Activated naive CD8-positive, alpha-beta T cell treated with anti-CD3 and anti-CD28 coated beads, Interleukin-2, amount 50 U/mL, for 24 hours (primary cell): ENCODE results near the gene NRXN3.

Source experiments
- ATAC-seq: fragments of 150-1000 bp; cut with Tn5 transposase; one replicate; pipeline ENCODE4 v1.10.0; 2021
- DNase-seq: peaks from one replicate; pipeline ENCODE4 v3.0.0; 2021
- H3K27ac Mint-ChIP-seq: one replicate; pipeline ENCODE4 v1.8.0; 2021; ENCODE audit warnings: mild to moderate bottlenecking, mixed read lengths
- H3K27me3 Mint-ChIP-seq: one replicate; pipeline ENCODE4 v1.8.0; 2021; ENCODE audit warnings: mixed read lengths
- H3K36me3 Mint-ChIP-seq: one replicate; pipeline ENCODE4 v1.8.0; 2021; ENCODE audit warnings: low read depth, mixed read lengths
- H3K4me1 Mint-ChIP-seq: one replicate; pipeline ENCODE4 v1.8.0; 2021; ENCODE audit warnings: mixed read lengths
- H3K4me3 Mint-ChIP-seq: one replicate; pipeline ENCODE4 v1.8.0; 2021; ENCODE audit warnings: mild to moderate bottlenecking, moderate library complexity, mixed read lengths
- H3K9me3 Mint-ChIP-seq: one replicate; pipeline ENCODE4 v1.8.0; 2021; ENCODE audit warnings: mixed read lengths

Gene NRXN3

DNA sequence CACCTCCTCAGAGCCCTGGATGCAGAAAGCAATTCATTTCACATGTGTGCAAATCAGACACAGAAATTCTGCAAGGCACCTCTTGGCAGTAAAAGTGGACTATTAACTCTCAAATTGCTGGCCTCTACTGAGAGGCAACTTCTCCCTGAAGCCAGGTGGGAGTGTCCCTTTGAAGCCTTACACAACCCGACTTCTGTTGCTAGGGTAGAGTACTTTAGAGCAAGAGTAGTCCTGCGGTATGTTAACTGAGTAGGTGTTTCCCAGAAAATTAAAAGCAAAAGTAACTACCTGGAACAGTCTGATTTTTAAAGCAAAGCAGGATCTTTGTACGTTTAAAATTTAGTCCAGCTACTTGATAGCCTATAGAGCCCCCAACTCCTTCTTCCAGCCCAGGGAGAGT, 1557.7 kb downstream of the NRXN3 start:
- DNase-seq (no peak), ATAC-seq (no peak)
- Mint-ChIP-seq H3K27me3 (peaks cover 4% of the 10 kb centered on the region), H3K36me3 (no peaks in the 10 kb centered on the region), H3K27ac (no peak overlapping the region), H3K9me3 (peaks cover 9% of the 10 kb centered on the region), H3K4me3 (no peak overlapping the region), H3K4me1 (peaks cover 3% of the 10 kb centered on the region)

DNA sequence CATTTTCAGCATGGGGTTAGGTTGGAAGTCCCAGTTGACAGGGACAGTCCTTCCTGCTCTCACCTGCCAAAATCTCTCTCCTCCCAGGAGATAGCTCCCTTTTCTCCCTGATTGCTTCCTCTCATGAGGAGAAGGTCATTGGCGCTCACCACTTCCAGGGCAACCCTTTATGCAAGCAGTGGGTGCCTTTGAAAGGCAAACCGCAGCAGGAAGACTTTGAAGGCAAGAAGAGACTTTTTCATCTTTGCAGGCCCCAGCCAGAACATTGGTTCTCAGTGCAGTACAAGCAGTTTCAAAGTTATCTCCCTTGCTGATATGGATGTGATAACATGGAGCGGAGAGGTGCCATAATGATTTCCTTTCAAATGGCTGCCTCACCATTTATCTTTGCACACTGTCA, 1558.2 kb downstream of the NRXN3 start:
- Mint-ChIP-seq H3K9me3 (peaks cover 9% of the 10 kb centered on the region), H3K36me3 (no peaks in the 10 kb centered on the region), H3K4me3 (no peak overlapping the region), H3K27ac (no peak overlapping the region), H3K4me1 (peaks cover 3% of the 10 kb centered on the region), H3K27me3 (peaks cover 4% of the 10 kb centered on the region)
- ATAC-seq (no peak), DNase-seq (no peak)

DNA sequence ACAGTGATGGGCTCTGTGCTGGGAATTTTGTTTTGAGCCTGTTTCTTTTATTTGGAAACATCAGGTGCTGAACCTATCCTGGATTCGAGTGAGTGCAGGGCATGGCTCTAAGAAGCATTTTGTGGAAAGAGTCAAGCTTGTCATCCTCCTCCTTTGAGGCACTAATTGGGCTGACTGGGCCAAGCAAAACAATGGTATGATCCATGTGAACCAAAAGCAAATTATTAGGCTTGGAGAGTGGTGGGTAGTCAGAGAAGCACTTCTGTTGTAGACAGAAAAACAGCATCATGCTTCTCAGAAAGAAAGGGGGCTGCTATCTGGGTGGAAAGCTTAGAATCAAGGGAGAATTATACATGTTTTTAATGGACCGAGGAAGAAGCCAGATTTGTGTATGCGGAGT, 1559.6 kb downstream of the NRXN3 start:
- Mint-ChIP-seq H3K4me3 (no peak overlapping the region), H3K9me3 (peaks cover 6% of the 10 kb centered on the region), H3K4me1 (peaks cover 3% of the 10 kb centered on the region), H3K36me3 (no peaks in the 10 kb centered on the region), H3K27me3 (peaks cover 4% of the 10 kb centered on the region), H3K27ac (no peak overlapping the region)
- ATAC-seq (no peak), DNase-seq (no peak)

DNA sequence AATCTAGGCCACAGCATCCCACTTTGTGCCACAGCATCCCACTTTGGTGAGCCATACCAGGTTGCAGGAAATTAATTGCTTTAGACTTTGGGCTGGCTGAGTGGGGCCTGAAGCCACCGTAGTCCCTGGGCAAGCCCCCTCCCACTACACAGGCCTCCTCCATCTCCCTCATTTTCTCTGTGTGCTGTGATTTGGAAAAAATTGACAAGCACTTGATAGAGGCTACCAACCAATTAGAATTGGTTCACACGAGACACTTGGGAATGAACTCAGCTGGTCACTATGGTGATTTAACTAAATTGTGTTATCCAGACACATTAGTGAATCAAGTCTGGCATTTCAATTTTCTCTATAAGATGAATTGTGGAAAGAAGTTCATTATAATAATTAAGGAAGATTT, 1560.0 kb downstream of the NRXN3 start:
- H3K4me1 Mint-ChIP-seq: peaks cover 3% of the 10 kb centered on the region
- peaks cover 4% of the 10 kb centered on the region for H3K27me3 Mint-ChIP-seq

DNA sequence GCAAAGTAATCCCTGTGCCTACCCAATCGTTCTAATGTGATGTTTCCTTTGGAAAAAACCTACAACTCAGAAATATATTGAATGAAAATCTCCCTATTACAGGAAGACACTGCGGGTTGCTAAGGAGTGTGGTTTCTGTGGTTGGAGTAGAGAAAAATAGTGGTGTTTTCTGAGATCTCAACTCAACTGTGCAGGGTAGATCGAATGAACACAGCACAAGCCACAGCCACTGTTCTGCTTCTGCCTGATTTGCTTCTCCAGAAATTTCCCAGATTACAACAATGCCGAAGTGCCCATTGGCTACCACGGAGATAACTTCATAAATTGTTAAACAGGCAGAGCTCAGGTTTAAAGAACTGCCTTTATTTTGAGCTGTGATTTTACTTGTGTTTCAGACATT, 1560.8 kb downstream of the NRXN3 start:
- Mint-ChIP-seq H3K27me3 (peaks cover 4% of the 10 kb centered on the region), H3K27ac (no peak overlapping the region), H3K4me1 (peaks cover 3% of the 10 kb centered on the region), H3K4me3 (no peak overlapping the region), H3K9me3 (peaks cover 13% of the 10 kb centered on the region), H3K36me3 (no peaks in the 10 kb centered on the region)
- ATAC-seq (no peak), DNase-seq (no peak)

More for the DNA sequence above, 1560.0 kb downstream of the NRXN3 start:
- Mint-ChIP-seq H3K4me3 (no peak overlapping the region), H3K9me3 (peaks cover 7% of the 10 kb centered on the region), H3K27ac (no peak overlapping the region), H3K36me3 (no peaks in the 10 kb centered on the region)
- ATAC-seq (no peak), DNase-seq (no peak)

DNA sequence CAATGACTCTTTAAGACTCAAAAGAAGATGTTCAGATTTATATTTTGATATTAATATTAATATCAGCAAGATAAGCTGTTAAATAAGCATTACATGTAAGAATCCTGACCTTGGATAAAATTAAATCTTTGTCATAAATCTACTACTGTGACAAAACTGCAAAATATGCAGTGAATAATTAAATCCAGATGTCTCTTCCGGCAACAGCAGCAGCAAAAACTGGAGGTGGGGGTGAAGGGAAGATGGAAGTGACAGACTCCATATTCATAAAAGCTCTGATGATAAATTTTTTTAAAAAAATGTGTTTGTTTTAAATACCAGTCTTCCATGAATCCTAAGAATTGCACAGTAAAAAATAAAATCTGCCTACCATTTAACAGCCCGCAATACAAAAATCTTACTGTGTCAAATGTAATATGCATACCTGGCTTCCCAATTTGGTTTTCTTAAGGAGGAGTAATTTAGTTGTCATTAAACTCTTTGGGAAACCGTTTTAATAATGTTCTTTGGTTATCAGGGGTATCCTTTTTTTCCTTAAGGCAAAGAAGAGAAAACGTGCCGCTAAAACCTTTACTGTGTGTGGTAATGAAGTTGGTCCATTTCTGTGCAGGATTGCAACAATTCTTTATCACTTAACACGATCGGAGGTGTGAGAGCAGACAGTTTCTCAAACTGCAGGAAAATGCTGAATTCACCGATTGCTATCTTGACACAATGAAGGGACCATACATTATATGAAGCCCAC, 1562.9 kb downstream of the NRXN3 start:
- ATAC-seq (no peak), DNase-seq (no peak)
- Mint-ChIP-seq H3K4me3 (no peak overlapping the region), H3K27ac (no peak overlapping the region), H3K36me3 (no peaks in the 10 kb centered on the region), H3K4me1 (peaks cover 3% of the 10 kb centered on the region), H3K27me3 (peaks cover 2% of the 10 kb centered on the region), H3K9me3 (peaks cover 11% of the 10 kb centered on the region)

DNA sequence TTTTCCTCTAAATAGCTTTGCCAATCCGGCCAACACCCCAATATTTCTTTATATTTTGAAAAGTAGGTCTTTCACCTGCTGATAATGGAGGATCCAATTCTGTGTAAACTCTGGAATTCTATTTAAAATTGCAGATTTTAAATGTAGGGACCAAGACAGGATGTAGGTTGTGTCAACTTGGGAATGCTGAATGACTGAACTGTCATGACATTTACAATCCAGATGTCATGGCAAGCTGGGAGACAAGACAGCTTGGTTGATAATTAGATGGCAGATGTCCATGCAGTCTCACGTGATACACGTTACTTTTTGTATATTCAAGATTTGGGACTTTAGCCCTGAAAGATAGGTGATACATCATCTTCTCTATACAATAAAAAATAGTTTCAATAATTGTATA, 1564.0 kb downstream of the NRXN3 start:
- Mint-ChIP-seq H3K4me1 (peaks cover 3% of the 10 kb centered on the region), H3K27me3 (peaks cover 2% of the 10 kb centered on the region), H3K27ac (no peak overlapping the region), H3K36me3 (no peaks in the 10 kb centered on the region), H3K9me3 (peaks cover 11% of the 10 kb centered on the region), H3K4me3 (no peak overlapping the region)
- DNase-seq: no peak
- ATAC-seq: no peak

DNA sequence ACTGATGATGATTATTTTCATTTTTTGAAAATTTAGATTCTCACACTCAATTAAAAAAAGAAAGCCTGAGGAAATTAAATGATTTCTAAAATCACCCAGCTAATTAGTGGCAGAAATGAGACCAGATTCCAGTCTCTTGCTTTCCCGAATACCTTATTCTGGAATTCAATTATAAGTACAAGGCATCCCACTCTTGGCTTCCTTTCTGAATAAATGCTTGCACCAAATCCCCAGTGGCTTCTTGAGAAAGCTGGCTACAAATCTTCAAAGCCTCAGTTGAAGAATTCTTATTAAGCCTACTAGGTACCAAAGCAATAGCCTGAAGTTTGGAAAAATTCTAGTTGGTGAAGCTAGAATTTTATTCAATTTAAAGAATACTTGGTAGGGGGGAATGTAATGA, 1564.5 kb downstream of the NRXN3 start:
- H3K4me3 Mint-ChIP-seq: no peak overlapping the region
- H3K27ac Mint-ChIP-seq: no peak overlapping the region
- DNase-seq (no peak), ATAC-seq (no peak)
- peaks cover 2% of the 10 kb centered on the region for H3K27me3 Mint-ChIP-seq
- H3K9me3 Mint-ChIP-seq: peaks cover 12% of the 10 kb centered on the region
- no peaks in the 10 kb centered on the region for H3K36me3 Mint-ChIP-seq
- H3K4me1 Mint-ChIP-seq: peaks cover 3% of the 10 kb centered on the region

DNA sequence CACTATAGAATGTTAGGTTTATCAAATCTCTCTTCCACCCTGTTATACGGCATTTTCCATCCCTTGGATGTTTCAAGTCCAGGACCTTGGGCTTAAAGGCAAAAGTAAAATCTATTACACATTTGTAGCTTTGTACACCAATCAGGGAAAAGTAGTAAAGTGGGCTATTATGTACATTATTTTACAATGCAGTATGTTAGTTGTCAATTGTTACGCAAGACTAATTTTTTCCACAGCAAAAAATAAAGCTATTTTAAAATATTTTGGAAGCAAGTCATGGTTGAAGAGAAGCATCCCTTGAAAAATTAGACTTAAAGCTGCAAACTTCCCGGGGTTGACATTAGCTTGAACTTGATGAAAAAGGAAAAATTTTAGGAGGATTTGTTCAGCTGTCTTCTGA, 1564.9 kb downstream of the NRXN3 start:
- Mint-ChIP-seq H3K9me3 (peaks cover 16% of the 10 kb centered on the region), H3K27ac (no peak overlapping the region), H3K36me3 (no peaks in the 10 kb centered on the region), H3K4me1 (peaks cover 3% of the 10 kb centered on the region), H3K27me3 (peaks cover 2% of the 10 kb centered on the region), H3K4me3 (no peak overlapping the region)
- DNase-seq (no peak), ATAC-seq (no peak)

DNA sequence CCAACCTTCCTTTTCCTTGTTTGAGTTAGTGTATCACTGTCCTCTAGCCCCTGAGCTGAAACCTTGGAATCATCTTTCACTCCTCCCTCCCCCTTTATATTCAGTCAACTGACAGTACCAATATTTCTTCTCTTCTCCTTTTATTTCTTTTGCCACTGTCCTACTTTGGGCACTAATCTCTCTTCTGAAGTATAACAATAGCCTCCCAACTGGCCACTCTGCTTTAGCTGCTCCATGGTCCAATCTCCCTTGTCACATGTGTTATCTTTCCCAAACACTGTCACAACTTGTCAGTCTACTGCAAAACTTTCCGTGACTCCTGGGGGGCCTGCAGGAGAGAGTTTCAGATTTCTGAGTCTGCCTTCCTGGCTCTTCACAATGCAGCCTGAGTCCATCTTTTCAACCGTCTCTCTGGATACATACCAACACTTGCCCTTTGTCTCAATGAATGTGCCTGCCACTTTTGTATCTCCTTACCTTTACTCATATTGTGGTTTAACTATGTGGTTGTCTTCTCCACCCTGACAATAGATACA, 1570.0 kb downstream of the NRXN3 start:
- no peaks in the 10 kb centered on the region for H3K27me3 Mint-ChIP-seq
- no peaks in the 10 kb centered on the region for H3K36me3 Mint-ChIP-seq
- no peak for DNase-seq
- no peak for ATAC-seq
- H3K4me1 Mint-ChIP-seq: no peaks in the 10 kb centered on the region
- H3K27ac Mint-ChIP-seq: no peak overlapping the region
- no peak overlapping the region for H3K4me3 Mint-ChIP-seq
- H3K9me3 Mint-ChIP-seq: peaks cover 17% of the 10 kb centered on the region

DNA sequence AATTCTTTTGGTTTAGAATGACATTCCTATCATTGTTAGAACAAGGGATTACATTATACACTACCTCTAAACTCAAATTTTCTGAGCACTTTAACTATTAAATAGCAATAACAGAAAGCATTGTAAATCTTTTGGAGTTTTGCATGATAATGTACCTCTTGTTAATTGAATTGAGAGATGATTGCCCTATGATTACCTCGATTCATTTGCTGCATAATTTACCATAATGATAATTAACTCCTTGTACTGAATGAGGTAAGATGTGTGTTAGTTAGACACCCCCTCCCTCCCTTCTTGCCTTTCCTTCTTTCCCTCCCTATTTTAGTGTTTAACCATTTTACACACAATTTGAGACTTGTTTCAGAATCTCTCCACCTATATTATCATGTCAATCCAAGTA, 1572.0 kb downstream of the NRXN3 start:
- ATAC-seq: no peak
- H3K36me3 Mint-ChIP-seq: no peaks in the 10 kb centered on the region
- DNase-seq: no peak
- peaks cover 10% of the 10 kb centered on the region for H3K9me3 Mint-ChIP-seq
- no peak overlapping the region for H3K27ac Mint-ChIP-seq
- no peaks in the 10 kb centered on the region for H3K4me1 Mint-ChIP-seq
- no peak overlapping the region for H3K4me3 Mint-ChIP-seq
- no peaks in the 10 kb centered on the region for H3K27me3 Mint-ChIP-seq

DNA sequence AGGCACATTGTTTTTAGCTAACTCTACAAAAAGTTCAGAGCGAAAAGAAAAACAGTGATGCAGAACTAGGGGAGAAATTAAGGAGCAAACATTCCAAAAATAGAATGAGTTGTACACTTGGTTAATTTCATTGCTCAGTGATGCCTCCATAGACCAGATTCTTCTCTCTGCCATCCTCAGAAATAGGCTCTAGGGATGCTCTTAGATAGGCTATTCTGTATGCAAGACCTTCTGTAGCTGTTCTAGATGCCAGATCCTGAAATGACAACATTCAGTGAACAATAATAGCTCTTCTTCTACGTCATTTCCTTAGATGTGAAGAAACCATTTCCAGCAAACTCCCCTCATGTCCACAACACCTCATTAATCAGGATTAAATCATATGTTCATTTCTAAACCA, 1574.9 kb downstream of the NRXN3 start:
- ATAC-seq (no peak), DNase-seq (no peak)
- H3K9me3 Mint-ChIP-seq: peaks cover 2% of the 10 kb centered on the region
- no peaks in the 10 kb centered on the region for H3K4me1 Mint-ChIP-seq
- no peaks in the 10 kb centered on the region for H3K36me3 Mint-ChIP-seq
- H3K4me3 Mint-ChIP-seq: no peak overlapping the region
- no peak overlapping the region for H3K27ac Mint-ChIP-seq
- H3K27me3 Mint-ChIP-seq: no peaks in the 10 kb centered on the region

DNA sequence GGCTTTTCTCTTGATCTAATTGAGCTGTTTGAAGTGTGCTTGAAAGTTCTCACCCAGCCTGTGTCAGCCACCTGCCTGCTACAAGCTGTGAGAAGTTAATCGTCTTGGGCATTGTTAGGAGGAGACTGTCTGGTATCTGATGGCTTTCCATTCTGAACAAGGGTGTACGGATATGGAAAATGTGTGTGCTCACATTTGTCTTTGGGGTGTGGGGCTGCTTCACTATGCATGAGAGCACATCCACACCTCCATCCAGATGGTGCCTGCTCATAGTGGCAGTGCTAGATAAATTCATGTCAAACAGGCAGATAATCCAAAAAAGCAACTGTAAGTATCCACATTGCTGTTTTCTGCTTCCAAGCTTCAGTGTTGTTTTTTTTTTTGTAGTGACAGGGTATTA, 1578.9 kb downstream of the NRXN3 start:
- Mint-ChIP-seq H3K36me3 (no peaks in the 10 kb centered on the region), H3K9me3 (no peaks in the 10 kb centered on the region), H3K27me3 (no peaks in the 10 kb centered on the region), H3K27ac (no peak overlapping the region), H3K4me3 (no peak overlapping the region), H3K4me1 (no peaks in the 10 kb centered on the region)
- ATAC-seq: no peak
- no peak for DNase-seq

DNA sequence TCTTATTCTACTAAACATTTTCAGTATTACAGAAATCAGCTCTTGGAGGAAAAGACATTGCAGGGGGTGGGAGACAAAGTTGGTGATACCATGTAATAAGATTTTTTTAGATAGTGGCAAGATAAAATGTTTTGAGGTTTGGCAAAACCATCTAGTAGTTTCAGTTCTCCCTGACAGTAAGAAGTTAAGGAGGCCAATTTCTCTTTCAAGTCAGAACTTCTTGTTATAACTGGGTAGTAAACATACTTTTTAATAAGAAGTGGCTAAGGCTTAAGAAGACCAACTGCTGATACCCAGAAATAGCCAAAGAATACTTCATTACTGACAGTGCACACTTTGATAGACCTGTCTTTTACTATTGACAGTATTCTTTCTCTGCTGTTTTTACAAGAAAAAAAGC, 1588.8 kb downstream of the NRXN3 start:
- ATAC-seq (no peak), DNase-seq (no peak)
- Mint-ChIP-seq H3K9me3 (peaks cover 11% of the 10 kb centered on the region), H3K27ac (no peak overlapping the region), H3K27me3 (no peaks in the 10 kb centered on the region), H3K4me3 (no peak overlapping the region), H3K4me1 (peaks cover 2% of the 10 kb centered on the region), H3K36me3 (no peaks in the 10 kb centered on the region)

DNA sequence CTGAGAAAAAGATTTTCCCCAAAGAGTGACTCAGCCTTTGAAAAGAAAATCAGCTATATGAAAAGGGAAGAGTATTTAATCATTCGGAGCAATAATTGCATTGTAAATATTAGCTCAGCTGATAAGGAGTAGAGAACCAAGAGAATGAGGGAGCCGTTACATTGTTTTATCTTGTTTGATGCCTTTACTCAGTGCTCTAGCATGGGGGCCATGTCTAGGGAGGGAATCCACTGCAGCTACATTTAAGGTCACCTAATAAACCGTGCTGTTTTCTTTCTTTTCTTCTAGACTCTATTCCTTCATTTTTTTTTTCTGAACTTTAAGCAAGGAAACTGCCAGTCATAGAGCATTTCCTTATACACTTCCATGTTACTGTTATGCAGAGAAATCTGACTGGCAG, 1594.2 kb downstream of the NRXN3 start:
- H3K27ac Mint-ChIP-seq: no peak overlapping the region
- no peak for DNase-seq
- peaks cover 15% of the 10 kb centered on the region for H3K9me3 Mint-ChIP-seq
- H3K27me3 Mint-ChIP-seq: no peaks in the 10 kb centered on the region
- H3K4me3 Mint-ChIP-seq: no peak overlapping the region
- no peak for ATAC-seq
- no peaks in the 10 kb centered on the region for H3K36me3 Mint-ChIP-seq
- H3K4me1 Mint-ChIP-seq: peaks cover 2% of the 10 kb centered on the region

DNA sequence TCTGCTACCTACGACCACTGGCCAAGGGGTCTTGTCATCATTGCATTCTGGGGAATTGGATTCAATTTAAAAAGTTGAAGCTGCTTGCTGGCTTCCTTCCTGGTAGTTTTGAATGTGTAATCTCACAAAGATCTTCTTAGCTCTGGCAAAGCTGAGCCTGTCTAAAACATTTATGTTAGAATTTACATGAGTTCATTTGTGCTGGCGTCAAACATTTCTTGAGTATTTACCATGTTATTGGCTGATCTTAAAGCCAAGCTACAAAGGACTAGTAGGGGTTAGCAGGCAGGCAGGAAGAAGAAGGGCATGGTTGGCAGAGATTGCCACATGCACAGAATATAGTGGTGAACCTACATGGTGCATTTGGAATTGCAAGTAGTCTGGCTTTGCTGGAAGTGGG, 1596.3 kb downstream of the NRXN3 start:
- no peak for DNase-seq
- H3K9me3 Mint-ChIP-seq: peaks cover 11% of the 10 kb centered on the region
- ATAC-seq: no peak
- H3K4me1 Mint-ChIP-seq: no peaks in the 10 kb centered on the region
- H3K4me3 Mint-ChIP-seq: no peak overlapping the region
- H3K27ac Mint-ChIP-seq: no peak overlapping the region
- H3K36me3 Mint-ChIP-seq: no peaks in the 10 kb centered on the region
- peaks cover 2% of the 10 kb centered on the region for H3K27me3 Mint-ChIP-seq
